HepG2 (cell line): ENCODE results near the gene MTMR6. TPM values are rescaled to one million over a fixed set of nuclear protein-coding genes. Genes with fewer than 3 reads are reported as not detected.

Experiments
- ERF ChIP-seq: IDR thresholded peaks from 2 replicates; pipeline ENCODE4 v1.6.1; 2018; ENCODE audit warnings: missing biosample characterization, missing genetic modification reagents
- KDM1A ChIP-seq: IDR thresholded peaks from 2 replicates; pipeline ENCODE4 v1.6.1; 2016; ENCODE audit warnings: missing compliant biosample characterization
- MYPOP ChIP-seq: sonication (generic); formaldehyde crosslinking; IDR thresholded peaks from 2 replicates; pipeline ENCODE4 v1.8.1; 2023; ENCODE audit warnings: mild to moderate bottlenecking, moderate library complexity, missing genetic modification reagents
- NR3C1 ChIP-seq: sonication (generic); formaldehyde crosslinking; IDR thresholded peaks from 2 replicates; pipeline ENCODE4 v1.4.0; 2020; ENCODE audit warnings: missing genetic modification reagents
- POGK ChIP-seq: sonication (generic); formaldehyde crosslinking; conservative IDR thresholded peaks from 2 replicates; pipeline ENCODE4 v1.8.0; 2022; ENCODE audit warnings: mild to moderate bottlenecking, moderate library complexity, missing genetic modification reagents
- PRMT3 ChIP-seq: sonication (generic); formaldehyde crosslinking; IDR thresholded peaks from 2 replicates; pipeline ENCODE4 v1.8.1; 2022; ENCODE audit warnings: low read depth, mild to moderate bottlenecking, moderate library complexity, missing genetic modification reagents, borderline replicate concordance
- RBFOX2 ChIP-seq: fragments of 200-400 bp; formaldehyde crosslinking; IDR thresholded peaks from 2 replicates; pipeline ENCODE4 v1.6.1; 2017; ENCODE audit warnings: low read depth, mild to moderate bottlenecking, low read length
- RCOR2 ChIP-seq: IDR thresholded peaks from 2 replicates; pipeline ENCODE4 v1.6.1; 2016; ENCODE audit warnings: missing biosample characterization, missing genetic modification reagents
- SIN3B ChIP-seq: fragments of 150-350 bp; IDR thresholded peaks from 2 replicates; pipeline ENCODE4 v1.6.1; 2014; ENCODE audit warnings: low read length
- SRY ChIP-seq: sonication (generic); formaldehyde crosslinking; IDR thresholded peaks from 2 replicates; pipeline ENCODE4 v1.8.0; 2022; ENCODE audit warnings: mild to moderate bottlenecking, missing genetic modification reagents
- THAP7 ChIP-seq: sonication (generic); formaldehyde crosslinking; IDR thresholded peaks from 2 replicates; pipeline ENCODE4 v1.8.1; 2023; ENCODE audit warnings: mild to moderate bottlenecking, missing genetic modification reagents
- ZFP41 ChIP-seq: sonication (generic); formaldehyde crosslinking; IDR thresholded peaks from 2 replicates; pipeline ENCODE4 v1.4.0; 2020; ENCODE audit warnings: mild to moderate bottlenecking, missing genetic modification reagents, borderline replicate concordance
- ZFYVE20 ChIP-seq: sonication (generic); formaldehyde crosslinking; IDR thresholded peaks from 2 replicates; pipeline ENCODE4 v1.8.0; 2023; ENCODE audit warnings: low read depth, mild to moderate bottlenecking, moderate library complexity, missing genetic modification reagents, borderline replicate concordance
- ZNF160 ChIP-seq: sonication (generic); formaldehyde crosslinking; IDR thresholded peaks from 2 replicates; pipeline ENCODE4 v1.8.0; 2022; ENCODE audit warnings: mild to moderate bottlenecking, inconsistent platforms, missing genetic modification reagents
- ZNF282 ChIP-seq: fragments of 450-650 bp; IDR thresholded peaks from 2 replicates; pipeline ENCODE4 v1.6.1; 2018; ENCODE audit not compliant: partially characterized antibody
- ZNF496 ChIP-seq: sonication (generic); formaldehyde crosslinking; IDR thresholded peaks from 2 replicates; pipeline ENCODE4 v1.8.1; 2023; ENCODE audit warnings: mild to moderate bottlenecking, moderate library complexity, missing genetic modification reagents; ENCODE audit not compliant: insufficient replicate concordance
- ZNF512 ChIP-seq: sonication (generic); formaldehyde crosslinking; IDR thresholded peaks from 2 replicates; pipeline ENCODE4 v1.4.0; 2020; ENCODE audit warnings: mild to moderate bottlenecking, missing genetic modification reagents
- ZNF558 ChIP-seq: sonication (generic); formaldehyde crosslinking; IDR thresholded peaks from 2 replicates; pipeline ENCODE4 v1.9.0; 2022; ENCODE audit warnings: mild to moderate bottlenecking, missing genetic modification reagents, borderline replicate concordance
- ZNF614 ChIP-seq: IDR thresholded peaks from 2 replicates; pipeline ENCODE4 v1.6.1; 2018; ENCODE audit warnings: missing biosample characterization, missing genetic modification reagents, inconsistent platforms, borderline replicate concordance
- ZNF639 ChIP-seq: conservative IDR thresholded peaks from 2 replicates; pipeline ENCODE4 v1.6.1; 2018; ENCODE audit warnings: missing genetic modification reagents
- ZNF878 ChIP-seq: sonication (generic); formaldehyde crosslinking; IDR thresholded peaks from 2 replicates; pipeline ENCODE4 v1.8.1; 2023; ENCODE audit warnings: mild to moderate bottlenecking, missing genetic modification reagents, moderate library complexity
- ZSCAN31 ChIP-seq: sonication (generic); formaldehyde crosslinking; IDR thresholded peaks from 2 replicates; pipeline ENCODE4 v1.5.0; 2020; ENCODE audit warnings: low read depth, mild to moderate bottlenecking, missing genetic modification reagents
- polyA plus RNA-seq, 8 experiments: library from polyadenylated mRNA; depleted of rRNA in 3 of 8; stranded (reverse) in 7 of 8; unstranded in 1 of 8; fragments of >200 nt; fragmentation: Illumina TruSeq in 4 of 8; extraction: Trizol in 4 of 8; gene quantifications; 2 replicates each; pipeline versions ENCODE4 v1.2.1 to v1.2.3, GENCODE V29; 2011 to 2016; ENCODE audit warnings: low read depth in 4 of 8, missing spikeins in 1 of 8, mixed read lengths in 1 of 8; ENCODE audit not compliant: insufficient read depth in 1 of 8
- total RNA-seq, 5 experiments: library from RNA; depleted of rRNA; stranded (reverse); fragments of >200 nt; fragmentation: Illumina TruSeq; extraction: Trizol; gene quantifications; 2 replicates each; pipeline ENCODE4 v1.2.3, GENCODE V29; 2016; ENCODE audit warnings: low read depth in 1 of 5

Gene MTMR6
- total and polyA plus RNA-seq, 2 of the 13 experiments (the other 11 are each of a cell fraction or from before 2014, with no cell fraction given) = 3.4 to 7.8 TPM

- TF ChIP-seq ZNF614 (CRISPR knock-in tag) (peak; percentile 29; the same call in 1 of the 2 replicates), PRMT3 (CRISPR knock-in tag) (no peak), THAP7 (no peak; the same call in 1 of the 2 replicates), ZNF160 (CRISPR knock-in tag) (no peak), ZNF878 (no peak), ZFP41 (CRISPR knock-in tag) (0 out of 2 replicates have a peak, but pooled peaks have one; percentile 38), SRY (CRISPR knock-in tag) (peak; percentile 44; the same call in 1 of the 2 replicates), RCOR2 (CRISPR knock-in tag) (0 out of 2 replicates have a peak, but pooled peaks have one; percentile 37), ZNF639 (CRISPR knock-in tag) (peak; percentile 47; the same call in 1 of the 2 replicates), ZSCAN31 (CRISPR knock-in tag) (peak; percentile 83), MYPOP (CRISPR knock-in tag) (peak; percentile 87), SIN3B (no peak), ZFYVE20 (no peak), ERF (CRISPR knock-in tag) (peak; percentile 52; the same call in 1 of the 2 replicates), POGK (CRISPR knock-in tag) (peak; percentile 80), ZNF282 (no peak), ZNF496 (CRISPR knock-in tag) (no peak), NR3C1 (no peak), RBFOX2 (peak; percentile 93), ZNF558 (CRISPR knock-in tag) (0 out of 2 replicates have a peak, but pooled peaks have one; percentile 1), KDM1A (CRISPR knock-in tag) (no peak), ZNF512 (CRISPR knock-in tag) (no peak)
Observed at GRCh38 chr13:25301347-25302113, 14.2 kb upstream of the MTMR6 start, which contains the start of gene NUP58 (continued).
